Adrenal gland (tissue), 5 donors: ENCODE results near the gene SRBD1.

Experiments used
- POLR2A ChIP-seq, 2 donors: fragments of 450-650 bp; IDR thresholded peaks; one replicate each; pipeline ENCODE4 v1.6.1; 2017; ENCODE audit warnings: antibody characterized with exemption in 2 of 2, mild to moderate bottlenecking in 2 of 2, moderate library complexity in 1 of 2
- TF ChIP-seq, protein P1 (sequence below), 6 experiments: fragments of 450-650 bp in 4 of 6; fragments of 200-600 bp in 2 of 6; sonication (generic) in 1 of 6; IDR thresholded peaks; 1 replicate in 5 of 6; 2 replicates in 1 of 6; pipeline versions ENCODE4 v1.5.1 to v1.8.0; 2016 to 2021; ENCODE audit warnings: antibody characterized with exemption in 6 of 6, mild to moderate bottlenecking in 2 of 6, moderate library complexity in 1 of 6
- donor health status: DM: no; HTN: no; CAD: no.

GRCh38 chr2:45571940-45572339, 39.1 kb downstream of the SRBD1 start:
- TF ChIP-seq, protein P1, sequence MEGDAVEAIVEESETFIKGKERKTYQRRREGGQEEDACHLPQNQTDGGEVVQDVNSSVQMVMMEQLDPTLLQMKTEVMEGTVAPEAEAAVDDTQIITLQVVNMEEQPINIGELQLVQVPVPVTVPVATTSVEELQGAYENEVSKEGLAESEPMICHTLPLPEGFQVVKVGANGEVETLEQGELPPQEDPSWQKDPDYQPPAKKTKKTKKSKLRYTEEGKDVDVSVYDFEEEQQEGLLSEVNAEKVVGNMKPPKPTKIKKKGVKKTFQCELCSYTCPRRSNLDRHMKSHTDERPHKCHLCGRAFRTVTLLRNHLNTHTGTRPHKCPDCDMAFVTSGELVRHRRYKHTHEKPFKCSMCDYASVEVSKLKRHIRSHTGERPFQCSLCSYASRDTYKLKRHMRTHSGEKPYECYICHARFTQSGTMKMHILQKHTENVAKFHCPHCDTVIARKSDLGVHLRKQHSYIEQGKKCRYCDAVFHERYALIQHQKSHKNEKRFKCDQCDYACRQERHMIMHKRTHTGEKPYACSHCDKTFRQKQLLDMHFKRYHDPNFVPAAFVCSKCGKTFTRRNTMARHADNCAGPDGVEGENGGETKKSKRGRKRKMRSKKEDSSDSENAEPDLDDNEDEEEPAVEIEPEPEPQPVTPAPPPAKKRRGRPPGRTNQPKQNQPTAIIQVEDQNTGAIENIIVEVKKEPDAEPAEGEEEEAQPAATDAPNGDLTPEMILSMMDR (IDR thresholded peaks at IDR 0.05), result no peak
- no peak for TF ChIP-seq POLR2A (IDR thresholded peaks at IDR 0.05)
